Large intestine (tissue), 3 donors: ENCODE data around the gene OR13A1. TPM values are rescaled to one million over a fixed set of nuclear protein-coding genes. Genes with fewer than 3 reads are reported as not detected.
"Not testable (repeated sequence)": the region's sequence is repeated elsewhere in the genome, so short reads cannot be mapped to it uniquely, and the experiment has no call there.

ENCODE experiments used
- DNase-seq, 2 donors: peaks; one replicate each; pipeline versions ENCODE4 v3.0.0 to v3.0.0-alpha.2; 2013
- H3K27ac ChIP-seq: one replicate; pipeline ENCODE4 v1.5.1; 2013; ENCODE audit warnings: low read length
- H3K27me3 ChIP-seq: 2 replicates; pipeline ENCODE4 v1.6.1; 2013; ENCODE audit warnings: low read length; ENCODE audit not compliant: control insufficient read depth, insufficient read depth
- H3K36me3 ChIP-seq: 2 replicates; pipeline ENCODE4 v1.6.1; 2013; ENCODE audit warnings: low read length; ENCODE audit not compliant: control insufficient read depth, insufficient read depth
- H3K4me1 ChIP-seq: one replicate; pipeline ENCODE4 v1.6.1; 2013; ENCODE audit warnings: low read length; ENCODE audit not compliant: control insufficient read depth, insufficient read depth
- H3K4me3 ChIP-seq: one replicate; pipeline ENCODE4 v1.5.1; 2013; ENCODE audit warnings: low read length
- H3K9me3 ChIP-seq: one replicate; pipeline ENCODE4 v1.6.1; 2013; ENCODE audit warnings: mild to moderate bottlenecking, low read depth, low read length, moderate library complexity; ENCODE audit not compliant: control insufficient read depth
- WGBS: methylation state at CpG from one replicate; pipeline ENCODE4 v1.1.5; 2013; ENCODE audit warnings: low lambda C conversion rate; ENCODE audit not compliant: insufficient coverage; 5-methylcytosine and 5-hydroxymethylcytosine counted together
- polyA plus RNA-seq: library from polyadenylated mRNA; unstranded; fragments of 120-200 nt; gene quantifications from one replicate; pipeline ENCODE4 v1.2.1, GENCODE V29; 2013

Gene OR13A1
- polyA plus RNA-seq, 1 donor: 0.06 TPM

DNA sequence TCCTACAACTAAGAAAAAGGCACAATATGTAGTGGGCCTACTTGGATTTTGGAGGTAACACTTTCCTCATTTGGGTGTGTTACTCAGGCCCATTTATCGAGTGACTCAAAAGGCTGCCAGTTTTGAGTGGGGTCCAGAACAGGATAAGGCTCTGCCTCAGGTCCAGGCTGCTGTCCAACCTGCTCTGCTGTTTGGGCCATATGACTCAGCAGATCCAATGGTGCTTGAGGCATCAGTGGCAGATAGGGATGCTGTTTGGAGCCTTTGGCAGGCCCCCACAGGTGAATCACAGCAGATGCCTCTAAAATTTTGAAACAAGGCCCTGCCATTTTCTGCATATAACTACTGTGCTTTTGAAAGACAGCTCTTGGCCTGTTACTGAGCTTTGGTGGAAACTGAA, 24.5 kb upstream of the OR13A1 start:
- WGBS: no CpG with 5 or more reads among the region's 1 CpG
- no peak overlapping the region for H3K4me3 ChIP-seq
- no peak for DNase-seq
- no peak overlapping the region for H3K27ac ChIP-seq
- H3K36me3 ChIP-seq: no peaks in the 10 kb centered on the region
- H3K9me3 ChIP-seq: no peaks in the 10 kb centered on the region
- no peaks in the 10 kb centered on the region for H3K4me1 ChIP-seq
- no peaks in the 10 kb centered on the region for H3K27me3 ChIP-seq

DNA sequence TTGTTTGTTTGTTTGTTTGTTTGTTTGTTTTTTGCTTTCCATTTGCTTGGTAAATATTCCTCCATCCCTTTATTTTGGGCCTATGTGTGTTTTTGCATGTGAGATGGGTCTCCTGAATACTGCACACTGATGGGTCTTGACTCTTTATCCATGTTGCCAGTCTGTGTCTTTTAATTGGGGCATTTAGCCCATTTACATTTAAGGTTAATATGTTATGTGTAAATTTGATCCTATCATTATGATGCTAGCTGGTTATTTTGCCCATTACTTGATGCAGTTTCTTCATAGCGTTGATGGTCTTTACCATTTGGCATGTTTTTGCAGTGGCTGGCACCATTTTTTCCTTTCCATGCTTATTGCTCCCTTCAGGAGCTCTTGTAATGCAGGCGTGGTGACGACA, 16.4 kb upstream of the OR13A1 start:
- H3K4me1 ChIP-seq, H3K9me3 ChIP-seq, DNase-seq, H3K27ac ChIP-seq, H3K27me3 ChIP-seq, H3K36me3 ChIP-seq, H3K4me3 ChIP-seq: not testable (repeated sequence)
- WGBS: 86% methylated on average over 1 of the region's 3 CpGs

DNA sequence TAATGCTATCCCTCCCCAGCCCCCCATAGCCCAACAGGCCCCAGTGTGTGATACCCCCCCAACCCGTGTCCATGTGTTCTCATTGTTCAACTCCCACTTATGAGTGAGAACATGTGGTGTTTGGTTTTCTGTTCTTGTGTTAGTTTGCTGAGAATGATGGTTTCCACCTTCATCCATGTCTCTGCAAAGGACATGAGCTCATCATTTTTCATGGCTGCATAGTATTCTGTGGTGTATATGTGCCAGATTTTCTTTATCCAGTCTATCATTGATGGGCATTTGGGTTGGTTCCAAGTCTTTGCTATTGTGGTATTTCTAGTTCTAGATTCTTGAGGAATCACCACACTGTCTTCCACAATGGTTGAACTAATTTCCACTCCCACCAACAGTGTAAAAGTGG, 11.5 kb upstream of the OR13A1 start:
- no CpG with 5 or more reads among the region's 1 CpG for WGBS

DNA sequence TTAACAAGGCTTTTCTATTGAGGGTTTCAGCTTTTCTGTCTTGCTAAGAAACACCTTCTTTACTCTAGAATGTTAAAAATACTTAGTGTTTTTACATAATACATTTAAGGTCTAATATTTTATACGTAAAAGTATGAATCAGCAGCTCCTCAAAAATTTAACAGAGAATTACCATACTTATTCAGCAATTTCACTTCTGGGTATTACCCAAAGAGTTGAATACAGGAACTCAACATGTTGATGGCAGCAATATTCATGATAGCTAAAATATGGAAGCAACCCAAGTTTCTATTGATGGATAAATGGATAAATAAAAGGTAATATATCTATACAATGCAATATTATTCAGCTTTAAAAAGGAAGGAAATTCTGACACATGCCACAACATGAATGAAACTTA, 9.7 kb upstream of the OR13A1 start:
- H3K4me3 ChIP-seq: no peak overlapping the region
- no peaks in the 10 kb centered on the region for H3K9me3 ChIP-seq
- DNase-seq: no peak
- no peaks in the 10 kb centered on the region for H3K36me3 ChIP-seq
- no peak overlapping the region for H3K27ac ChIP-seq
- H3K4me1 ChIP-seq: no peaks in the 10 kb centered on the region
- no CpG with 5 or more reads among the region's 1 CpG for WGBS
- H3K27me3 ChIP-seq: no peaks in the 10 kb centered on the region

More for the DNA sequence above, 11.5 kb upstream of the OR13A1 start:
- H3K27me3 ChIP-seq, H3K4me3 ChIP-seq, H3K9me3 ChIP-seq, H3K36me3 ChIP-seq, DNase-seq, H3K4me1 ChIP-seq, H3K27ac ChIP-seq: not testable (repeated sequence)

DNA sequence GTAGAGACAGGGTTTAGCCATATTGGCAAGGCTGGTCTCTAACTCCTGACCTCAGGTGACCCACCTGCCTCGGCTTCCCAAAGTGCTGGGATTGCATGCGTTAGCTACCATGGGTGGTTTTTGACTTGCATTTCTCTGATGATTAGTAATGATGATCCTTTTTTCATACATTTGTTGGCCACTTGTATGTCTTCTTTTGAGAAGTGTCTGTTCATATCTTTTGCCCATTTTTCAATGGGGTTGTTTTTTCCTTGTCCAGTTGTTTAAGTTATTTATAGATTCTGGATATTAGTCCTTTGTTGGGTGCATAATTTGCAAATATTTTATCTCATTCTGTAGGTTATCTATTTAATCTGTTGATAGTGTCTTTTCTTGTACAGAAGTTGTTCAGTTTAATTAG, 4.3 kb upstream of the OR13A1 start:
- no peaks in the 10 kb centered on the region for H3K36me3 ChIP-seq
- H3K4me3 ChIP-seq: no peak overlapping the region
- DNase-seq: no peak
- WGBS: no CpG with 5 or more reads among the region's 2 CpGs
- H3K27me3 ChIP-seq: no peaks in the 10 kb centered on the region
- no peaks in the 10 kb centered on the region for H3K4me1 ChIP-seq
- no peaks in the 10 kb centered on the region for H3K9me3 ChIP-seq
- no peak overlapping the region for H3K27ac ChIP-seq

DNA sequence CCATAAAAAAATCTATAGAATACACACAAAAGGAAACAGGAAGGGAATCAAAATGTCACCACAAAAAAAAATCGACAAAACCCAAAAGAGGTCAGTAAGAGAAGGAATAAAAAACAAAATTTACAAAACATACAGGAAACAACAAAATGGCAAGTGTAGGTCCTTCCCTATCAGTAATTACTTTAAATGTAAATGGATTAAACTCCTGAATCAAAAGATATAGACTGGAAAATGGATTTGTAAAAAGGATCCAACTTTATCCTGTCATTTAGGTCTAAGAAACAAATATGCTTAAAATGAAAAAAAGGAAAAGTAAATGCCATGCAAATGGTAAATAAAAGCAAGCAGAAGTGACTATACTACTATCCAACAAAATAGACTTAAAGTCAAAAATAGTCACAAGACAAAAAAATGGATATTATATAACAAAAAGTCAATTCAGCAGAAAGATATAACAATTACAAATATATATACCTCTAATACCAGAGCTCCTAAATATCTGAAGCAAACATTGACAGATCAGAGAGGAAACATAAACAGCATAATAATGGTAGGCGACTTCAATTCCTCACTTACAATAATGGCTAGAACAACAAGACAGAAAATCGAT, 2.0 kb downstream of the OR13A1 start:
- Histone ChIP-seq H3K27me3 (no peaks in the 10 kb centered on the region), H3K36me3 (no peaks in the 10 kb centered on the region), H3K27ac (no peak overlapping the region), H3K9me3 (no peaks in the 10 kb centered on the region), H3K4me1 (no peaks in the 10 kb centered on the region), H3K4me3 (no peak overlapping the region)
- WGBS: 92% methylated on average over 2 of the region's 3 CpGs
- no peak for DNase-seq

DNA sequence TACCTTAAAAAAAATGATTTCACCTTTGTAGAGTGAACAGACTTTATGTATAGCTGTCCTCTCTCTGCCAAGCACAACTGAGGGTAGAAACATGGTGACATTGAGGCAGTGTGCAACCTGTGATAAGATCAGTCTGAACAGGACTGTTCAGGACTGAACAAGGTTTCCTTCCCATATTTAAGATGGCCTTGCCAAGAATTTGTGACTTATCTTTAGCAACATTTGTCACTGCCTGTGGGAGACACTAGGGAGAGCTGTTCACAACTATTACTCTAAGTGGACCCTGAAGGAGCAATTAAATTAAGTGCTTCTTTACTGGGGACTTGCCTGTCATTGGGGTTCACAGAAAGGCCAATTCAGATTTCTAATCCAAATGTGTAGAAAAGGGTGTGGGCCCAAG, 6.7 kb downstream of the OR13A1 start:
- Histone ChIP-seq H3K27me3 (no peaks in the 10 kb centered on the region), H3K27ac (no peak overlapping the region), H3K4me3 (no peak overlapping the region), H3K36me3 (no peaks in the 10 kb centered on the region), H3K9me3 (no peaks in the 10 kb centered on the region), H3K4me1 (no peaks in the 10 kb centered on the region)
- peak in 1 of 2 donors; percentile 2 for DNase-seq

DNA sequence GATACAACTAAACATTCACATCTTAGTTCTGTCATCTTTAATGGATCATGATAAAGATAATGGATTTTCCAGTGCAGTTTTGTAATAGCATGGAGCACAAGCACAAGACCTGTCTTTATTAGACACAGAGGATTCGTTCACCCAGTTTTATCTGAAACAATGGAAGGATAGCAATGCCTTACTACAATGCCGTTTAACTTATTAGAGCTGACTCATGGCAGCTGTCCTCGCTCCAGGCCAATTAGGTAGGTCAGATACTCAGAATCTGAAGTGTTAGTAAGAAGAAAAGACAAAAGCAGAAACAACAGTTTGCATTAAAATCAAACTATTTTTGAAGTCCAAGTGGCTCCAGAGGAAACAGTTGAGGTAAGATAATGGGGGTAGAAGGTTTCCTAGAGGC, 12.8 kb downstream of the OR13A1 start:
- no peak overlapping the region for H3K27ac ChIP-seq
- H3K27me3 ChIP-seq: no peaks in the 10 kb centered on the region
- no peaks in the 10 kb centered on the region for H3K4me1 ChIP-seq
- DNase-seq: no peak
- H3K36me3 ChIP-seq: no peaks in the 10 kb centered on the region
- no CpG with 5 or more reads among the region's 3 CpGs for WGBS
- no peak overlapping the region for H3K4me3 ChIP-seq
- H3K9me3 ChIP-seq: no peaks in the 10 kb centered on the region

DNA sequence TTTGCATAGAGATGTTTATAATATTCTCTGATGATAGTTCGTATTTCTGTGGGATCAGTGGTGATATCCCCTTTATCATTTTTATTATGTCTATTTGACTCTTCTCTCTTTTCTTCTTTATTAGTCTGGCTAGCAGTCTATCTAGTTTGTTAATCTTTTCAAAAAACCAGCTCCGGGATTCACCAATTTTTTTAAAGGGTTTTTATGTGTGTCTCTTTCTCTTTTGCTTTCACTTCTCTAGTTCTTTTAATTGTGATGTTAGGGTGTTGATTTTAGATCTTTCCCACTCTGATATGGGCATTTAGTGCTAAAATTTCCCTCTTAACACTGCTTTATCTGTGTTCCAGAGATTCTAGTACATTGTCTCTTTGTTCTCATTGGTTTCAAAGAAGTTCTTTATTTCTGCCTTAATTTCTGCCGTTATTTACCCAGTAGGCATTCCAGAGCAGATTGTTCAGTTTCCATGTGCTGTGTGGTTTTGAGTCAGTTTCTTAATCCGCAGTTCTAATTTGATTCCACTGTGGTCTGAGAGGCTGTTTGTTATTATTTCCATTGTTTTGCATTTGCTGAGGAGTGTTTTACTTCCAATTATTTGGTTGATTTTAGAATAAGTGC, 17.0 kb downstream of the OR13A1 start:
- H3K4me3 ChIP-seq, DNase-seq, H3K36me3 ChIP-seq, H3K27ac ChIP-seq, H3K27me3 ChIP-seq, H3K9me3 ChIP-seq, H3K4me1 ChIP-seq: not testable (repeated sequence)
- 67% methylated on average over 3 of the region's 4 CpGs for WGBS

DNA sequence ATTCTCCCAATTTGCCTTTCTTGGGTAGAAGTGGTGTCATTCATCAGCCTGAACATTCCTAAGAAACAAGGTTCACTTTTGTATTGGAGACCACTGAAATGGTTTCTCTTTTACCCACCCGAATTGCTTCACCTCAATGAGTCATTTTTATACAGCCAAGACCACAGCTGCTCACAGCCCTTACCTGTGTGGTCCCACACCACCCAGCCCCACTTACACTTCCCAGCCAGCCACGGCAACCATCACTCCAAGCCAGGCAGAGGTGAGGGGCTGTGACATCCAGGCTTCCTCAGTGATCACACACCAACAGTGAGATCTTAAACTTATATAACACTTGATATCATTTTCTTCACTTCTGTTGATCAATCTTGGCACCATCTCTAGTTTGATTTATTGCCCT, 20.7 kb downstream of the OR13A1 start:
- H3K4me3 ChIP-seq: no peak overlapping the region
- no peaks in the 10 kb centered on the region for H3K9me3 ChIP-seq
- H3K36me3 ChIP-seq: no peaks in the 10 kb centered on the region
- H3K4me1 ChIP-seq: no peaks in the 10 kb centered on the region
- DNase-seq: no peak
- H3K27ac ChIP-seq: no peak overlapping the region
- H3K27me3 ChIP-seq: no peaks in the 10 kb centered on the region
- WGBS: no CpG with 5 or more reads among the region's 2 CpGs

DNA sequence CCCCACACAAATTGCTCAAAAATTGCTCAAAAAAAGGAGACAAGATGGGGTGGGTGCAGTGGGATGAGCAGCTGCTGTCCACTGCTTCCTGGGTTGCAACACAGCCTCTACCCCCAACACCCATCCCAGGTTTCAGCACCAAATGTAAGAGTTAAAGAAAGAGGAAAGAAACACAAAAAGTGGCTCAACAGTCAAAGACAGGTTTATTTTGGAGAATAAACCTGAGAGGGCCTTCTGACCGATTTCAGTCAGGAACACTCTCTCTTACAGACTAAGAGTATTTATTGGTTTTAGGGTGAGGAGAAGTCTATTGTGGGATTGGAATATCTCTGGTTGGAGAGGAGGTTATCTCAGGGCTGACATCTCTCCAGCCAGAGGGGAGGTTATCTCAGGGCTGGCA, 28.4 kb downstream of the OR13A1 start:
- no CpG with 5 or more reads among the region's 1 CpG for WGBS
- no peak overlapping the region for H3K27ac ChIP-seq
- no peak for DNase-seq
- no peak overlapping the region for H3K4me3 ChIP-seq
- no peaks in the 10 kb centered on the region for H3K27me3 ChIP-seq
- H3K36me3 ChIP-seq: no peaks in the 10 kb centered on the region
- H3K9me3 ChIP-seq: no peaks in the 10 kb centered on the region
- no peaks in the 10 kb centered on the region for H3K4me1 ChIP-seq
